ENCODE measurements around the gene SMG6. TPM values are rescaled to one million over a fixed set of nuclear protein-coding genes. Genes with fewer than 3 reads are reported as not detected.

Gene SMG6
- total RNA-seq, 1 experiment from 2014 or later = 25.6 TPM

DNA sequence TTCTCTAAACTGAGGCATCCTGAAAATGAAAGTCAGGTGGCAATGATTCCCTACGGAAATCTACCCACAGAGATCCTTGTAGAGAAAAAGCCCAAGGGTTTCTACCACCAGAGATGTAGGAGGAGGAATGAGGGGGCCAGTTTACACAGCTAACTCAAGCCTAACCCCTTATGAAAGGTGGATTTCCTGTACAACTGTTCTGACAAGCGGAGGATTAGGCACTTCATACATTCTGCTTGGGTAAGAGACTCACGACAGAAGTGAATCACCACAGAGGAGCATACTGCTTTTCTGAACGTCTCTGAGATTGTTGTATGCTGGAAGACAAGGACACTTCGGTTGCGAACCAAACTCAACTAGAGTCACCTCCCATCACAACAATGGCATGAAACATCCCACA is 72.7 kb downstream of the SMG6 start:
- ChIA-PET POLR2A (interaction anchor here (0.7 kb wide), 1 partner anchor 22 kb away, joined by 3 read pairs; no protein-coding TSS in a partner anchor), CTCF (interaction anchor here (0.6 to 4.5 kb wide), 27 partner anchors 8 to 299 kb away, joined by 3 to 31 read pairs (median 5); partner anchors contain the start of gene HIC1)
- TF ChIP-seq, protein P1, sequence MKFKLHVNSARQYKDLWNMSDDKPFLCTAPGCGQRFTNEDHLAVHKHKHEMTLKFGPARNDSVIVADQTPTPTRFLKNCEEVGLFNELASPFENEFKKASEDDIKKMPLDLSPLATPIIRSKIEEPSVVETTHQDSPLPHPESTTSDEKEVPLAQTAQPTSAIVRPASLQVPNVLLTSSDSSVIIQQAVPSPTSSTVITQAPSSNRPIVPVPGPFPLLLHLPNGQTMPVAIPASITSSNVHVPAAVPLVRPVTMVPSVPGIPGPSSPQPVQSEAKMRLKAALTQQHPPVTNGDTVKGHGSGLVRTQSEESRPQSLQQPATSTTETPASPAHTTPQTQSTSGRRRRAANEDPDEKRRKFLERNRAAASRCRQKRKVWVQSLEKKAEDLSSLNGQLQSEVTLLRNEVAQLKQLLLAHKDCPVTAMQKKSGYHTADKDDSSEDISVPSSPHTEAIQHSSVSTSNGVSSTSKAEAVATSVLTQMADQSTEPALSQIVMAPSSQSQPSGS (CRISPR knock-in tag; IDR thresholded peaks at IDR 0.05; ENCODE audit: borderline replicate concordance, low read depth) = no peak
- TF ChIP-seq FOXP1 (CRISPR knock-in tag; IDR thresholded peaks at IDR 0.05; ENCODE audit: borderline replicate concordance) (no peak), FOXK1 (CRISPR knock-in tag; IDR thresholded peaks at IDR 0.05) (no peak), TEAD1 (CRISPR knock-in tag; IDR thresholded peaks at IDR 0.05) (no peak), ZBTB21 (CRISPR knock-in tag; IDR thresholded peaks at IDR 0.05; ENCODE audit: borderline replicate concordance) (no peak), OVOL2 (CRISPR knock-in tag; IDR thresholded peaks at IDR 0.05; ENCODE audit: borderline replicate concordance) (no peak), MXD4 (CRISPR knock-in tag; IDR thresholded peaks at IDR 0.05; ENCODE audit: borderline replicate concordance) (no peak), ETV6 (CRISPR knock-in tag; IDR thresholded peaks at IDR 0.05) (no peak), CBFB (CRISPR knock-in tag; IDR thresholded peaks at IDR 0.05; ENCODE audit: low read depth) (no peak), EMX1 (CRISPR knock-in tag; IDR thresholded peaks at IDR 0.05) (no peak), NFE2L1 (CRISPR knock-in tag; IDR thresholded peaks at IDR 0.05) (no peak), MYBL2 (CRISPR knock-in tag; IDR thresholded peaks at IDR 0.05) (no peak)
- TF ChIP-seq, protein P2, sequence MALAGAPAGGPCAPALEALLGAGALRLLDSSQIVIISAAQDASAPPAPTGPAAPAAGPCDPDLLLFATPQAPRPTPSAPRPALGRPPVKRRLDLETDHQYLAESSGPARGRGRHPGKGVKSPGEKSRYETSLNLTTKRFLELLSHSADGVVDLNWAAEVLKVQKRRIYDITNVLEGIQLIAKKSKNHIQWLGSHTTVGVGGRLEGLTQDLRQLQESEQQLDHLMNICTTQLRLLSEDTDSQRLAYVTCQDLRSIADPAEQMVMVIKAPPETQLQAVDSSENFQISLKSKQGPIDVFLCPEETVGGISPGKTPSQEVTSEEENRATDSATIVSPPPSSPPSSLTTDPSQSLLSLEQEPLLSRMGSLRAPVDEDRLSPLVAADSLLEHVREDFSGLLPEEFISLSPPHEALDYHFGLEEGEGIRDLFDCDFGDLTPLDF (CRISPR knock-in tag; IDR thresholded peaks at IDR 0.05) = no peak
- TF ChIP-seq, protein P3, sequence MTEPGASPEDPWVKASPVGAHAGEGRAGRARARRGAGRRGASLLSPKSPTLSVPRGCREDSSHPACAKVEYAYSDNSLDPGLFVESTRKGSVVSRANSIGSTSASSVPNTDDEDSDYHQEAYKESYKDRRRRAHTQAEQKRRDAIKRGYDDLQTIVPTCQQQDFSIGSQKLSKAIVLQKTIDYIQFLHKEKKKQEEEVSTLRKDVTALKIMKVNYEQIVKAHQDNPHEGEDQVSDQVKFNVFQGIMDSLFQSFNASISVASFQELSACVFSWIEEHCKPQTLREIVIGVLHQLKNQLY (CRISPR knock-in tag; IDR thresholded peaks at IDR 0.05) = no peak
- TF ChIP-seq, protein P4, sequence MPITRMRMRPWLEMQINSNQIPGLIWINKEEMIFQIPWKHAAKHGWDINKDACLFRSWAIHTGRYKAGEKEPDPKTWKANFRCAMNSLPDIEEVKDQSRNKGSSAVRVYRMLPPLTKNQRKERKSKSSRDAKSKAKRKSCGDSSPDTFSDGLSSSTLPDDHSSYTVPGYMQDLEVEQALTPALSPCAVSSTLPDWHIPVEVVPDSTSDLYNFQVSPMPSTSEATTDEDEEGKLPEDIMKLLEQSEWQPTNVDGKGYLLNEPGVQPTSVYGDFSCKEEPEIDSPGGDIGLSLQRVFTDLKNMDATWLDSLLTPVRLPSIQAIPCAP (CRISPR knock-in tag; IDR thresholded peaks at IDR 0.05) = no peak
- TF ChIP-seq, protein P5, sequence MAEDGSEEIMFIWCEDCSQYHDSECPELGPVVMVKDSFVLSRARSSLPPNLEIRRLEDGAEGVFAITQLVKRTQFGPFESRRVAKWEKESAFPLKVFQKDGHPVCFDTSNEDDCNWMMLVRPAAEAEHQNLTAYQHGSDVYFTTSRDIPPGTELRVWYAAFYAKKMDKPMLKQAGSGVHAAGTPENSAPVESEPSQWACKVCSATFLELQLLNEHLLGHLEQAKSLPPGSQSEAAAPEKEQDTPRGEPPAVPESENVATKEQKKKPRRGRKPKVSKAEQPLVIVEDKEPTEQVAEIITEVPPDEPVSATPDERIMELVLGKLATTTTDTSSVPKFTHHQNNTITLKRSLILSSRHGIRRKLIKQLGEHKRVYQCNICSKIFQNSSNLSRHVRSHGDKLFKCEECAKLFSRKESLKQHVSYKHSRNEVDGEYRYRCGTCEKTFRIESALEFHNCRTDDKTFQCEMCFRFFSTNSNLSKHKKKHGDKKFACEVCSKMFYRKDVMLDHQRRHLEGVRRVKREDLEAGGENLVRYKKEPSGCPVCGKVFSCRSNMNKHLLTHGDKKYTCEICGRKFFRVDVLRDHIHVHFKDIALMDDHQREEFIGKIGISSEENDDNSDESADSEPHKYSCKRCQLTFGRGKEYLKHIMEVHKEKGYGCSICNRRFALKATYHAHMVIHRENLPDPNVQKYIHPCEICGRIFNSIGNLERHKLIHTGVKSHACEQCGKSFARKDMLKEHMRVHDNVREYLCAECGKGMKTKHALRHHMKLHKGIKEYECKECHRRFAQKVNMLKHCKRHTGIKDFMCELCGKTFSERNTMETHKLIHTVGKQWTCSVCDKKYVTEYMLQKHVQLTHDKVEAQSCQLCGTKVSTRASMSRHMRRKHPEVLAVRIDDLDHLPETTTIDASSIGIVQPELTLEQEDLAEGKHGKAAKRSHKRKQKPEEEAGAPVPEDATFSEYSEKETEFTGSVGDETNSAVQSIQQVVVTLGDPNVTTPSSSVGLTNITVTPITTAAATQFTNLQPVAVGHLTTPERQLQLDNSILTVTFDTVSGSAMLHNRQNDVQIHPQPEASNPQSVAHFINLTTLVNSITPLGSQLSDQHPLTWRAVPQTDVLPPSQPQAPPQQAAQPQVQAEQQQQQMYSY (CRISPR knock-in tag; IDR thresholded peaks at IDR 0.05) = no peak
- TF ChIP-seq, protein P6, sequence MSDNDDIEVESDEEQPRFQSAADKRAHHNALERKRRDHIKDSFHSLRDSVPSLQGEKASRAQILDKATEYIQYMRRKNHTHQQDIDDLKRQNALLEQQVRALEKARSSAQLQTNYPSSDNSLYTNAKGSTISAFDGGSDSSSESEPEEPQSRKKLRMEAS (CRISPR knock-in tag; IDR thresholded peaks at IDR 0.05) = no peak
- TF ChIP-seq, protein P7, sequence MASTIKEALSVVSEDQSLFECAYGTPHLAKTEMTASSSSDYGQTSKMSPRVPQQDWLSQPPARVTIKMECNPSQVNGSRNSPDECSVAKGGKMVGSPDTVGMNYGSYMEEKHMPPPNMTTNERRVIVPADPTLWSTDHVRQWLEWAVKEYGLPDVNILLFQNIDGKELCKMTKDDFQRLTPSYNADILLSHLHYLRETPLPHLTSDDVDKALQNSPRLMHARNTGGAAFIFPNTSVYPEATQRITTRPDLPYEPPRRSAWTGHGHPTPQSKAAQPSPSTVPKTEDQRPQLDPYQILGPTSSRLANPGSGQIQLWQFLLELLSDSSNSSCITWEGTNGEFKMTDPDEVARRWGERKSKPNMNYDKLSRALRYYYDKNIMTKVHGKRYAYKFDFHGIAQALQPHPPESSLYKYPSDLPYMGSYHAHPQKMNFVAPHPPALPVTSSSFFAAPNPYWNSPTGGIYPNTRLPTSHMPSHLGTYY (CRISPR knock-in tag; IDR thresholded peaks at IDR 0.05) = no peak
- TF ChIP-seq, protein P8, sequence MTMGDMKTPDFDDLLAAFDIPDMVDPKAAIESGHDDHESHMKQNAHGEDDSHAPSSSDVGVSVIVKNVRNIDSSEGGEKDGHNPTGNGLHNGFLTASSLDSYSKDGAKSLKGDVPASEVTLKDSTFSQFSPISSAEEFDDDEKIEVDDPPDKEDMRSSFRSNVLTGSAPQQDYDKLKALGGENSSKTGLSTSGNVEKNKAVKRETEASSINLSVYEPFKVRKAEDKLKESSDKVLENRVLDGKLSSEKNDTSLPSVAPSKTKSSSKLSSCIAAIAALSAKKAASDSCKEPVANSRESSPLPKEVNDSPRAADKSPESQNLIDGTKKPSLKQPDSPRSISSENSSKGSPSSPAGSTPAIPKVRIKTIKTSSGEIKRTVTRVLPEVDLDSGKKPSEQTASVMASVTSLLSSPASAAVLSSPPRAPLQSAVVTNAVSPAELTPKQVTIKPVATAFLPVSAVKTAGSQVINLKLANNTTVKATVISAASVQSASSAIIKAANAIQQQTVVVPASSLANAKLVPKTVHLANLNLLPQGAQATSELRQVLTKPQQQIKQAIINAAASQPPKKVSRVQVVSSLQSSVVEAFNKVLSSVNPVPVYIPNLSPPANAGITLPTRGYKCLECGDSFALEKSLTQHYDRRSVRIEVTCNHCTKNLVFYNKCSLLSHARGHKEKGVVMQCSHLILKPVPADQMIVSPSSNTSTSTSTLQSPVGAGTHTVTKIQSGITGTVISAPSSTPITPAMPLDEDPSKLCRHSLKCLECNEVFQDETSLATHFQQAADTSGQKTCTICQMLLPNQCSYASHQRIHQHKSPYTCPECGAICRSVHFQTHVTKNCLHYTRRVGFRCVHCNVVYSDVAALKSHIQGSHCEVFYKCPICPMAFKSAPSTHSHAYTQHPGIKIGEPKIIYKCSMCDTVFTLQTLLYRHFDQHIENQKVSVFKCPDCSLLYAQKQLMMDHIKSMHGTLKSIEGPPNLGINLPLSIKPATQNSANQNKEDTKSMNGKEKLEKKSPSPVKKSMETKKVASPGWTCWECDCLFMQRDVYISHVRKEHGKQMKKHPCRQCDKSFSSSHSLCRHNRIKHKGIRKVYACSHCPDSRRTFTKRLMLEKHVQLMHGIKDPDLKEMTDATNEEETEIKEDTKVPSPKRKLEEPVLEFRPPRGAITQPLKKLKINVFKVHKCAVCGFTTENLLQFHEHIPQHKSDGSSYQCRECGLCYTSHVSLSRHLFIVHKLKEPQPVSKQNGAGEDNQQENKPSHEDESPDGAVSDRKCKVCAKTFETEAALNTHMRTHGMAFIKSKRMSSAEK (CRISPR knock-in tag; IDR thresholded peaks at IDR 0.05; ENCODE audit: borderline replicate concordance) = no peak
- Mint-ChIP-seq H3K9me3 (no peaks in the 10 kb centered on the region), H3K36me3 (no peaks in the 10 kb centered on the region; the same call in 1 of the 2 replicates), H3K4me3 (no peak overlapping the region), H3K27me3 (ENCODE audit: low read depth) (no peaks in the 10 kb centered on the region), H3K27ac (peak overlapping the region; percentile 63; the same call in 1 of the 2 replicates), H3K4me1 (no peaks in the 10 kb centered on the region)
- DNase-seq (ENCODE audit: low spot score) (no peak), ATAC-seq (no peak)

Measured in WTC11 (cell line).